Gastroesophageal sphincter (tissue), 3 donors: ENCODE measurements around the gene KATNIP.

Experiments
- CTCF ChIP-seq, 4 experiments: fragments of 200-600 bp in 2 of 4; fragments of 450-650 bp in 2 of 4; sonication (generic) in 1 of 4; IDR thresholded peaks; one replicate each; pipeline ENCODE4 v1.5.1; 2017 to 2019; ENCODE audit warnings: antibody characterized with exemption in 4 of 4, mild to moderate bottlenecking in 2 of 4, moderate library complexity in 2 of 4
- EP300 ChIP-seq: sonication (generic); formaldehyde crosslinking; IDR thresholded peaks from one replicate; pipeline ENCODE4 v1.6.1; 2017; ENCODE audit warnings: antibody characterized with exemption, mild to moderate bottlenecking
- POLR2A ChIP-seq, 2 donors: fragments of 450-650 bp; IDR thresholded peaks; one replicate each; pipeline ENCODE4 v1.6.1; 2017; ENCODE audit warnings: antibody characterized with exemption in 2 of 2, mild to moderate bottlenecking in 2 of 2, moderate library complexity in 1 of 2
- POLR2AphosphoS5 ChIP-seq: sonication (generic); formaldehyde crosslinking; IDR thresholded peaks from one replicate; pipeline ENCODE4 v1.6.1; 2017; ENCODE audit warnings: antibody characterized with exemption

DNA sequence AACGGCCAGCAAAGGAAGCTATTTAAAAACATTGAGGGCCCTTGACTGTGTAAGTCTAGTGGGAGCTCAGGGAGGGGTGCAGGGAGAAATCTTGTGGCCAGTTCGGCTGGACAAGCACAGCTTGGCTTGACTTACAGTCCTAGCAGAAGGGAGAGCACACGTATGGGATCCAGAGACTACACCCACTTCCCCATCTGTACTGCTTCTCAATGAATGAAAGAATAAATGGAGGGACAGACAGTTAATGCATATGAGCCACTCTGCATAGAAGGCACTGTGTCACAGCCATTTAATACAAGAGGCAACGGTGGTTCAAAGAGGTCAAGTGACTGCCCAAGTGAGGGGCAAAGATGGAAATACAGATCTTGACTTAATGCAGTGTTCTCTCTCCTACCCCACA is 15.7 kb upstream of the KATNIP start:
- no peak for TF ChIP-seq POLR2A (IDR thresholded peaks at IDR 0.05)
- no peak for TF ChIP-seq EP300
- no peak for TF ChIP-seq CTCF (IDR thresholded peaks at IDR 0.05)
- TF ChIP-seq POLR2AphosphoS5 = no peak
